Hepatocyte (in vitro differentiated cells): ENCODE results near the gene ARIH2. TPM values are rescaled to one million over a fixed set of nuclear protein-coding genes. Genes with fewer than 3 reads are reported as not detected.

Experiments used
- DNase-seq: peaks from one replicate; pipeline ENCODE4 v3.0.0-alpha.2; 2016; ENCODE audit warnings: low spot score
- H2AFZ ChIP-seq: fragments of 200-600 bp; sonication (generic); 2 replicates; pipeline ENCODE4 v1.6.0; 2016; ENCODE audit warnings: antibody characterized with exemption, mild to moderate bottlenecking
- H3K27ac ChIP-seq: fragments of 200-600 bp; sonication (generic); 2 replicates; pipeline ENCODE4 v1.5.1; 2016; ENCODE audit warnings: mild to moderate bottlenecking
- H3K27me3 ChIP-seq: fragments of 200-600 bp; sonication (generic); 2 replicates; pipeline ENCODE4 v1.6.1; 2016
- H3K36me3 ChIP-seq: fragments of 200-600 bp; sonication (generic); replicated peaks from 2 replicates; pipeline ENCODE4 v1.5.1; 2016; ENCODE audit warnings: low read depth; ENCODE audit not compliant: insufficient read depth
- H3K4me1 ChIP-seq: fragments of 200-600 bp; sonication (generic); 2 replicates; pipeline ENCODE4 v1.5.1; 2016; ENCODE audit warnings: mild to moderate bottlenecking, moderate library complexity; ENCODE audit not compliant: insufficient read depth
- H3K4me2 ChIP-seq: fragments of 200-600 bp; sonication (generic); 2 replicates; pipeline ENCODE4 v1.6.0; 2016
- H3K4me3 ChIP-seq: fragments of 200-600 bp; sonication (generic); 2 replicates; pipeline ENCODE4 v1.5.1; 2016; ENCODE audit warnings: mild to moderate bottlenecking
- H3K79me2 ChIP-seq: fragments of 200-600 bp; sonication (generic); 2 replicates; pipeline ENCODE4 v1.6.0; 2017; ENCODE audit warnings: mild to moderate bottlenecking
- H3K9me2 ChIP-seq: fragments of 200-600 bp; sonication (generic); replicated peaks from 2 replicates; pipeline ENCODE4 v1.6.0; 2017; ENCODE audit warnings: mild to moderate bottlenecking; ENCODE audit not compliant: insufficient read depth
- H3K9me3 ChIP-seq: fragments of 200-600 bp; sonication (generic); 2 replicates; pipeline ENCODE4 v1.5.1; 2016; ENCODE audit warnings: low read depth, mild to moderate bottlenecking
- H4K20me1 ChIP-seq: fragments of 200-600 bp; sonication (generic); 2 replicates; pipeline ENCODE4 v1.6.0; 2016; ENCODE audit warnings: mild to moderate bottlenecking; ENCODE audit not compliant: insufficient read depth, poor library complexity, severe bottlenecking
- CTCF ChIP-seq: fragments of 200-600 bp; sonication (generic); IDR thresholded peaks from 2 replicates; pipeline ENCODE4 v1.5.1; 2016; ENCODE audit warnings: antibody characterized with exemption, mild to moderate bottlenecking; ENCODE audit not compliant: poor library complexity
- EZH2 ChIP-seq: fragments of 200-600 bp; sonication (generic); IDR thresholded peaks from 2 replicates; pipeline ENCODE4 v1.6.1; 2016; ENCODE audit warnings: antibody characterized with exemption, mild to moderate bottlenecking, borderline replicate concordance
- EZH2phosphoT487 ChIP-seq: fragments of 200-600 bp; sonication (generic); IDR thresholded peaks from one replicate; pipeline ENCODE4 v1.6.1; 2018; ENCODE audit warnings: antibody characterized with exemption, mild to moderate bottlenecking, low read depth, moderate library complexity; ENCODE audit not compliant: unreplicated experiment, severe bottlenecking
- WGBS: methylation state at CpG from one replicate; pipeline ENCODE4 v1.1.6; 2016; ENCODE audit warnings: low lambda C conversion rate; ENCODE audit errors: missing lambda C conversion rate; 5-methylcytosine and 5-hydroxymethylcytosine counted together
- polyA plus RNA-seq: library from polyadenylated mRNA; unstranded; fragments of >200 nt; fragmentation: Nextera tagmentation; extraction: Ambion mirVana; gene quantifications from 2 replicates; pipeline ENCODE4 v1.2.1, GENCODE V29; 2016
- total RNA-seq: library from RNA; depleted of rRNA; stranded (reverse); fragments of >200 nt; gene quantifications from 2 replicates; pipeline ENCODE4 v1.2.3, GENCODE V29; 2014

The ARIH2 gene
- total and polyA plus RNA-seq, 2 experiments from 2014 or later: 41.7 to 60.9 TPM

- peaks cover 24% of the 10 kb centered on the region for H3K4me1 ChIP-seq
- DNase-seq: no peak
- H3K4me2 ChIP-seq: no peak overlapping the region
- no peaks in the 10 kb centered on the region for H4K20me1 ChIP-seq
- H3K9me3 ChIP-seq: no peaks in the 10 kb centered on the region
- no peak overlapping the region for H3K27ac ChIP-seq
- H3K79me2 ChIP-seq: peaks cover 19% of the 10 kb centered on the region
- H3K4me3 ChIP-seq: no peak overlapping the region
- H3K36me3 ChIP-seq: no peaks in the 10 kb centered on the region
- H2AFZ ChIP-seq: no peak overlapping the region
- no peak for TF ChIP-seq CTCF
- TF ChIP-seq EZH2phosphoT487: no peak
- TF ChIP-seq EZH2: no peak
- WGBS: 92% methylated on average over 8 of the region's 8 CpGs
- no peaks in the 10 kb centered on the region for H3K9me2 ChIP-seq
- H3K27me3 ChIP-seq: no peaks in the 10 kb centered on the region
Measured at GRCh38 chr3:48997102-48997635, 78.5 kb downstream of the ARIH2 start.

- 86% methylated on average over 19 of the region's 20 CpGs for WGBS
- Histone ChIP-seq H3K4me2 (no peak overlapping the region), H4K20me1 (no peaks in the 10 kb centered on the region), H3K27ac (no peak overlapping the region), H3K9me3 (no peaks in the 10 kb centered on the region), H3K36me3 (no peaks in the 10 kb centered on the region), H3K79me2 (peaks cover 11% of the 10 kb centered on the region), H3K4me3 (no peak overlapping the region), H3K4me1 (peaks cover 23% of the 10 kb centered on the region), H3K9me2 (no peaks in the 10 kb centered on the region), H3K27me3 (no peaks in the 10 kb centered on the region), H2AFZ (no peak overlapping the region)
- DNase-seq: no peak
- no peak for TF ChIP-seq EZH2phosphoT487
- TF ChIP-seq CTCF: no peak
- no peak for TF ChIP-seq EZH2
Measured at GRCh38 chr3:48997714-48998637, 79.3 kb downstream of the ARIH2 start.

- Histone ChIP-seq H3K27me3 (no peaks in the 10 kb centered on the region), H3K4me1 (peaks cover 23% of the 10 kb centered on the region), H3K9me3 (no peaks in the 10 kb centered on the region), H3K27ac (peak overlapping the region; percentile 72), H3K4me3 (no peak overlapping the region), H3K4me2 (peak overlapping the region; percentile 41), H2AFZ (no peak overlapping the region), H3K79me2 (no peaks in the 10 kb centered on the region), H3K9me2 (no peaks in the 10 kb centered on the region), H4K20me1 (no peaks in the 10 kb centered on the region), H3K36me3 (no peaks in the 10 kb centered on the region)
- DNase-seq: no peak
- 64% methylated on average over 8 of the region's 8 CpGs for WGBS
- no peak for TF ChIP-seq CTCF
- TF ChIP-seq EZH2: no peak
Measured at GRCh38 chr3:48999085-48999858, 80.6 kb downstream of the ARIH2 start.
